Skin epidermis (tissue), 12 donors: Measurements from ENCODE around the gene TMEM35B.
"Not testable (repeated sequence)": the region's sequence is repeated elsewhere in the genome, so short reads cannot be mapped to it uniquely, and the experiment has no call there.

Source experiments
- H3K27ac ChIP-seq, 21 experiments: fragments of 200-600 bp; sonication (generic) in 11 of 21; one replicate each; pipeline ENCODE4 v1.5.0; 2020; ENCODE audit warnings: mild to moderate bottlenecking in 3 of 21, inconsistent platforms in 2 of 21, moderate library complexity in 2 of 21
- H3K4me3 ChIP-seq, 7 experiments: fragments of 200-600 bp; sonication (generic) in 2 of 7; one replicate each; pipeline ENCODE4 v1.5.0; 2020; ENCODE audit warnings: inconsistent platforms in 2 of 7, mild to moderate bottlenecking in 2 of 7, moderate library complexity in 1 of 7

The TMEM35B gene

DNA sequence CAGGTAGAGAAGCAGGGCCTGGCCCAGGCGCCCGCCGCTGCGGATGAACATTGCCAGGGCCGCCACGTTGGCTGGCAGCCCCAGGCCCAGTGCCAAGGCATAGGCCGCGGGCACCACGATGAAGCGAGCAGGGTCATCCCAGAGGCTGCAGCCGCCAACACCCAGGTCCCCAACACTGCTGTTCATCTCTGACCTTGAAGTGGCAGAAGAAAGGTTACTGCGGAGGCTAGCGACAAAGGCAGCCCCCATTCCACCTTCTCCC lies 8.0 kb downstream of the TMEM35B start:
- Histone ChIP-seq H3K4me3 (no peak overlapping the region), H3K27ac (no peak overlapping the region)

DNA sequence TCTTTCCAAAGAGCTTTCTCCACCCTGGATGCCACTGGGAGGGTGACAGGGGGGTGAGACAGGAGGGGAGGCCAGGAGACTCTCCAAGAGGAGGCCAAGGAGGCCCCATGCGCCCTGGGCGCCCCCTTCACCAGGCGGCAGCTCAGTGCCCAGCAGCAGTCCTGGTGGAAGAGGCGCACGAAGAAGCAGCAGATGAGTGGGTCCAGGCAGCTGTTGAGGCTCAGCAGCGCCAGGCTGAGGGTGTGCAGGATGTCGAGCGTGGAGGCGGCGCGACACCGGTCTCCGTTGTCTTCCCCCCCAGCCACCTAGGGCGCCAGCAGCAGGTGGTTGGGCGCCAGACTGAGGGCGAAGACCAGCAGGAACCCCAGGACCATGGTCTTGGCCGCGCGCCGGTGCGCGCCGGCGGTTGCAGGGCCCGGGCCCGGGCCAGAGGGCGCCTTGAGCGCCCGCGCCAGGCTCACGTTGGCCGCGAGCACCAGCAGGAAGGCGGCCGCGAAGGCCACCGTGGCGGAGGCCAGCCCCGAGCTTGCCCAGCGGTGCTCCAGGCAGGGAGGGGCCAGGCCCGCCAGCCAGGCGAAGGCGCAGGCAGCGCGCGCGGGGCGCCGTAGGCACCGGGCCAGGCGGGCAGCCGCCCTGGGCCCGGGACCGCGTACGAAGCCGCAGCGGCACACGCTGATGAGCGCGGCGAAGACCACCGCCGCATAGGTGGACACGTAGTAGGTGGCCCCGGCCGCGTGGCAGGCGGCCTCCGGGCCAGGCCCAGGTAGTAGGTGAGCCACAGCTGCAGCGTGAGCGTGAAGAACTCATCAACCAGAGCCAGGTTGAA lies 8.6 kb downstream of the TMEM35B start:
- no peak overlapping the region for H3K4me3 ChIP-seq
- no peak overlapping the region for H3K27ac ChIP-seq

DNA sequence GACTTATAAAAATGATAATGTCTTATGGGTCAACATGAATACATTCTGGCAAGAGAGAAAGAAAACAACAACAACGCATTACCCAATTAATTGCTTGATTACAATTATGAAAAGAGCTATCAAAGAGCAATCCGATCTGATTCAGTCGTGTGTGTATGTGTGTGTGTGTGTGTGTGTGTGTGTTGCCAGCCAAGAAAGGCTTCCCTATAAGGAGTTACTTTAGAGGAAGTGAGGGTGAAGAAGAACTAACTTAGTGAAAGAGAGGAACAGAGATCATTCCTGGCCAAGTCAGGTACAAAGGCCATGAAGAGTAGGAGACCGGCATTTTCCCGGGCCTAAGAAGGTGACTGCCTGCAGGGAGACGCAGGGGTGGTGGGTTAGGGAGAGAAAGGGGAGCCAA lies 9.4 kb downstream of the TMEM35B start:
- no peak overlapping the region for H3K4me3 ChIP-seq
- no peak overlapping the region for H3K27ac ChIP-seq

DNA sequence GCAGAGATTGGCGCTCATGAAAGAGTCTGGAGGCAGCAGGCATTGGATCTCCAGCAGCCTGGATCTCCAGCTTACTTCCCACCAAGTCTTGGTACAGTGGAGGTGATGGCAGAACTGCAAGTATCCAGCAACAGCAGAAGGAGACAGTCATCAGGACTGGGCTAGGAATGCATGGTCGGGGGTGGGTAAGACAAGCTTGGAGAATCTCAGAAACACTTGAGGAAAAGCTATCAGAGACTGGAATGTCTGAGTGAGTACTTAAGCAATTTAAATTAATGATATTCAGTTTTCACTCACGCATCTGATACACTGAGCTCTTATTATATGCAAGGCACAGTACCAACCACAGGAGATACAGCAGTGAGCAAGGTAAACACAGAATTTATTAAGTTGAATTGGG lies 9.8 kb downstream of the TMEM35B start:
- H3K4me3 ChIP-seq: no peak overlapping the region
- no peak overlapping the region for H3K27ac ChIP-seq

DNA sequence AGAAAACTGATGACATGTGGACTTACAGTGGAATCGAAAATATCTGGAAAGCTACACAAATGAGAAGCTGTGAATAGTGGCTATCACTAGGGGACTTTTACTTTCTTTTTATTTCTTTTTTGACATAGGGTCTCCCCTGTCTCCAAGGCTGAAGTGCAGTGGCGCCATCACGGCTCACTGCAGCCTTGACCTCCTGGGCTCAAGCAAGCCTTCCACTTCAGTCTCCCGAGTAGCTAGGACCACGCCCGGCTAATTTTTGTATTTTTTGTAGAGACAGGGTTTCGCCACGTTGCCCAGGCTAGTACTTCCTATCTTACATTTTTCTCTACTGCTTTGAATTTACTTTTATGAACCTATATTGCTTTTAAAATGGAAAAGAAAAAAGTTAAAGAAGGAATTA lies 10.5 kb downstream of the TMEM35B start:
- no peak overlapping the region for H3K4me3 ChIP-seq
- H3K27ac ChIP-seq: no peak overlapping the region

DNA sequence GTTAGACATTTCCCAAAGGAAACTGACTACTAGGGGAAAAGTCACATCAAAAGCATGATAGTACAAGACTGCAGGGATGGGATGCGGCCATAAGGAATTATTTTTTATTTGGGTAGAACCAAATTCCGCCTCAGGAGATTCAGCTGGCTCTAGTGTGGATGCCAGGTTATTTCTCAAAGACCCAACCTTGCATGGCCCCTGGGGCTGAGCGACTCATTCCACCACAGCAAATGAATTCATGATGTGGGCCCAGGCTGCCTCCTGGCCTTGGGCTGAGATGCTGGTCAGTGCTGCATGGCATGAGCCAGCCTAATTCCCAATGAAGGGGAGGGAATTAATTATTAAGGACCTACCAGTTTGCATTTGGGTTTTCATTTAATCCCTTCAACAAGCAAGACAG lies 11.8 kb downstream of the TMEM35B start:
- Histone ChIP-seq H3K4me3 (no peak overlapping the region), H3K27ac (no peak overlapping the region)

DNA sequence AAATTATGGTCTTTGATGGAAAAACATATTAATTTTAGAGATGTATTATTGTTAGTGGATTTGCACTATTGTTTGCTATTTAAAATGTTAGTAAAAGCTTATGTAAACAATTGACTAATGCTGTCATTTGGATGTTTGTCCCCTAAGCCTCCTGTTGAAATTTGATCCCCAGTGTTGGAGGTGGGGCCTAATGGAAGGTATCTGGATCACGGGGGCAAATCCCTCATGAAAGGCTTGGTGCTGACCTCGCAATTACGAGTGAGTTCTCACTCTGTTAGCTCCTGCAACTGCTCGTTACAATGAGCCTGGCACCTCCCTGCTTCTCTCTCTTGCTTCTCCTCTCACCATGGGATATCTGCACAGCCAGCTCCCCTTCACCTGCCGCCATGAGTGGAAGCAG lies 14.3 kb downstream of the TMEM35B start:
- H3K27ac ChIP-seq: no peak overlapping the region
- no peak overlapping the region for H3K4me3 ChIP-seq

DNA sequence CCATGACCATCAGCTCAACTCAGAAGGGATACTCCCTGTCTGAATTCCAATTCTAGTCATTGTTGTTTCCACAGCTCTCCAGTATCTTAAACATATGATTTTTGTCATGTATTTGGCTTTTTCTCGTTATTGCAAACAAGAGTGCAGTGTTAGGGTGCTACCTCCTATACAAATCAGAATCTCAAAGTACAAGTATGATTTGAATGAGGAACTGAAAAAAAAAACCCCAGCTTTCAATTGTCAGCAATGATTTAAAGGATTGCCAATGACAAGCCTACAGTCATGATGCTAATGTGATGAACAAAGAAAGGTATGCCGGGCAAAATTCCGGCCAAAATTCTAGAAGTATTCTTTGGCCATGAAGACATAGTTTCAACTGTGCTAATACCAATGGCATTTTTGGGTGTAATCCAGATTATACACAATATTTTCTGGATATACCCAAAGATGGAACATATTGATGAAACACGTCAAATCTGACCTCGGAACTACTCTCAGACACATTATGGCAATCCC lies 14.9 kb downstream of the TMEM35B start:
- no peak overlapping the region for H3K4me3 ChIP-seq
- H3K27ac ChIP-seq: no peak overlapping the region

DNA sequence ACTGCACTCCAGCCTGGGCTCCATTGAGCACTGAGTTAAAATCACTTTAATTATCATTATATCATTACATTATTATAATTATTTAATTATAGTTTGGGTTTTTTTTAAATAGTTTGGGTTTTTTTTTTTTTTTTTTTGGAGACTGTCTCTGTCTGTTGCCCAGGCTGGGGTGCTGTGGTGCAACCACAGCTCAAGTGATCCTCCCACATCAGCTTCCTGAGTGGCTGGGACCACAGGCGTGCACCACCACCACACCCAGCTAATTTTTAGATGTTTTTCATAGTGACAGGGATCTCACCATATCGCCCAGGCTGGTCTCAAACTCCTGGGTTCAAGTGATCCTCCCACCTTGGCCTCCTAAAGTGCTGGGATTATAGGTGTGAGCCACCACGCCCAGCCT lies 16.9 kb downstream of the TMEM35B start:
- H3K4me3 ChIP-seq, H3K27ac ChIP-seq: not testable (repeated sequence)

DNA sequence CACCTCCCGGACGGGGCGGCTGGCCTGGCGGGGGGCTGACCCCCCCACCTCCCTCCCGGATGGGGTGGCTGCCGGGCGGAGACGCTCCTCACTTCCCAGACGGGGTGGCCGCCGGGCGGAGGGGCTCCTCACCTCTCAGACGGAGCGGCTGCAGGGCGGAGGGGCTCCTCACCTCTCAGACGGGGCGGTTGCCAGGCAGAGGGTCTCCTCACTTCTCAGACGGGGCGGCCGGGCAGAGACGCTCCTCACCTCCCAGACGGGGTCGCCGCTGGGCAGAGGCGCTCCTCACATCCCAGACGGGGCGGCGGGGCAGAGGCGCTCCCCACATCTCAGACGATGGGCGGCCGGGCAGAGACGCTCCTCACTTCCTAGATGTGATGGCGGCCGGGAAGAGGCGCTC lies 17.5 kb downstream of the TMEM35B start:
- H3K4me3 ChIP-seq, H3K27ac ChIP-seq: not testable (repeated sequence)

DNA sequence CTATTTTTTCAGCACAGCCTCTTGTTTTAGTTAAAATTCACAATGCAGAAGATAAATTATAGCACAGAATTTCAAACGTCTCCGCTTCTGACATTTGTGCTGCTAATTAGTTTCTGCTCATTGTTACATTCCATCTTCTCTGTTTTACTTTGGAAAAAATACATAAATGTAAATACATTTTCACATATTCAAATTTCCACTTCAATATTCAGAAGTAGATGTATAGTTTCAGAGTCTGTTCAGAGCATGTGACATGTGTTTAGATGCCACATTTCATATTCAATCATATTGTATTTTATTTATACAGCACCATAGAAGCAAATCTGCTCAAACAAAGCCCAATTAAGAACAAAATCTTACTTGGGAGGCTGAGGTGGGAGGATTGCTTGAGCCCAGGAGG lies 19.6 kb downstream of the TMEM35B start:
- Histone ChIP-seq H3K4me3 (no peak overlapping the region), H3K27ac (no peak overlapping the region)

DNA sequence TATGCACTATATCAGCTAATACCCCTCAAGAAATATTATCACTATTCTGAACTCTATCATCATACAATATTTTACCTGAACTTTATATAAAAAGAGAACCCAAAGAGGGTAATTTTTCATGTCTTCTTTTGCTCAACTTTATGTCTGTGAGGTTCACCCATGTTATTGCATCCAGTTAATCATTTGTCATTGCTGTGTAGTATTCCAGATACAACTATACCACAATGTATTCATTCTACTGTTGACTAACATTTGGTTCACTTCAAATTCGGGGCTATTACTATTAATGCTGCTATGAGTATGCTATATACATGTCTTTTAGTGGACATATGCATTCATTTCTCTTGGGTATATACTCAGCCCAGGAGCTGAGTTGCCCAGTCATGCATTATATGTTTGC lies 34.7 kb downstream of the TMEM35B start:
- no peak overlapping the region for H3K27ac ChIP-seq

DNA sequence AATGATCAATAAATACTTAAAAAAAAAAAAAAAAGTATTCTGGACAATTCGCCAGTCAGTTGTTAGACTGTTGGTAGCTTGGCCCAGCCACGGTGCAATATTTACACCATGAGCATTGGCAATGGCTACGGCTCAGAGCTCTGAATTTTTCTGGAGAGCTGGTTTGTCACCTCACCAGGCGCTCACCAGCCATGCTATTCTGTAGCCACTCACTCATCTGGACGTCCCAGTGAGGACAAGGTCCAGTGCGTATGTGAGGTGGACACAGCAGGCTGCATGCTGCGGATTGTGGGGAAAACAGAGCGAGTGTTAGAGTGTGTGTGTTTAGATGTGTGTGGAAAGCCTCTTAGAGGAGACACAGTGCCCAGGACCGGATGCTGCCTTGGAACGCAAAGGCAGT lies 36.4 kb downstream of the TMEM35B start:
- not testable (repeated sequence) for H3K27ac ChIP-seq, H3K4me3 ChIP-seq

More for the DNA sequence above, 34.7 kb downstream of the TMEM35B start:
- no peak overlapping the region for H3K4me3 ChIP-seq

DNA sequence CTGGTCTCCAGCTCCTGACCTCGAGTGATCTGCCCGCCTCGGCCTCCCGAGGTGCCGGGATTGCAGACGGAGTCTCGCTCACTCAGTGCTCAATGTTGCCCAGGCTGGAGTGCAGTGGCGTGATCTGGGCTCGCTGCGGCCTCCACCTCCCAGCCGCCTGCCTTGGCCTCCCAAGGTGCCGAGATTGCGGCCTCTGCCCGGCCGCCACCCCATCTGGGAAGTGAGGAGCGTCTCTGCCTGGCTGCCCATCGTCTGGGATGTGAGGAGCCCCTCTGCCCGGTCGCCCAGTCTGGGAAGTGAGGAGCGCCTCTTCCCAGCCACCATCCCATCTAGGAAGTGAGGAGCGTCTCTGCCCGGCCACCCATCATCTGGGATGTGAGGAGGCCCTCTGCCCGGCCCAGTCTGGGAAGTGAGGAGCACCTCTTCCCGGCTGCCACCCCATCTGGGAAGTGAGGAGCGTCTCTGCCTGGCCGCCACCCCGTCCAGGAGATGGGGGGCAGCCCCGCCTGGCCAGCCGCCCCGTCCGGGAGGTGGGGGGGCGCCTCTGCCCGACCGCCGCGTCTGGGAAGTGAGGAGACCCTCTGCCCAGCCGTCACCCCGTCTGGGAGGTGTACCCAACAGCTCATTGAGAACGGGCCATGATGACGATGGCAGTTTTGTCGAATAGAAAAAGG lies 37.4 kb downstream of the TMEM35B start:
- not testable (repeated sequence) for H3K27ac ChIP-seq, H3K4me3 ChIP-seq

DNA sequence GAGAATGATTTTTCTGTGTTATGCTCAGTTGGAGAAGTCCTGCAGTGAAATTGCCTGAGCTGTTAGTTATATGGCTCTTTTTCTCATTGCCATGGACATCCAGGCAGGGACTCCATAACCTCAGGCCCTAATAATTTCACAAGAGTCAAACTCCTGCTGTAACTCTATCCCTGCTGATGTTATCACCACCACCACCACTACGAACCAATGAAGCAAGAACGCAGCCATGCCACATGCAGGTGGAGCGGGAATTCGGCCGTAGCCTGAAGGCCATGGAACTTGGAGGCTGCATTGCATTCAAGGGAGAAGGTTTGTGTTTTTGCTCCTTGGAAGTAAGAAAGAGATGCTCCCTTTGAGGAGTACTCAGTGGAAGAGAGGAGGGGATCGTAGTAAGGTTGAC lies 38.9 kb downstream of the TMEM35B start:
- Histone ChIP-seq H3K27ac (no peak overlapping the region), H3K4me3 (no peak overlapping the region)

DNA sequence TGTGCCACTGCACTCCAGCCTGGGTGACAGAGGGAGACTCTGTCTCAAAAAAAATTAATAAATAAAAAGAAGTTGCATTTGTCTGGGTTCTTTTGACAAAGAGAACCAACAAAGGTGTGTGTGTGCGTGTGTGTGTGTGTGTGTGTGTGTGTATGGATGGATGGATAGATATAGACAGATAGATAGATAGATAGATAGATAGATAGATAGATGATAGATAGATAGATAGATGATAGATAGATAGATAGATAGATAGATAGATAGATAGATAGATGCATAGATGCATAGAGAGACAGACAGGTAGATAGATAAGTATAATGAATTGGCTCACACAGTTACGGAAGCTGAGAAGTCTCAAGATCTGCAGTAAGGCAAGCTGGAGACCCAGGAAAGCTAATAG lies 43.3 kb downstream of the TMEM35B start:
- H3K27ac ChIP-seq, H3K4me3 ChIP-seq: not testable (repeated sequence)
